PC-3 (cell line): ENCODE data around the gene PRKAG3. TPM values are rescaled to one million over a fixed set of nuclear protein-coding genes. Genes with fewer than 3 reads are reported as not detected.
A peak's percentile ranks its signal among the peaks of the same experiment; 100 is the strongest.

Experiments used
- ATAC-seq: fragments of 200-7000 bp; cut with Tn5 transposase; 2 replicates; pipeline ENCODE4 v1.9.1; 2020; ENCODE audit warnings: mild to moderate bottlenecking, moderate library complexity
- BruUV-seq: library from RNA; stranded (reverse); fragments of 400-500 nt; replicated peaks from 2 replicates; lab custom pipeline; 2021; lab: Mats Ljungman, UMichigan
- CTCF ChIA-PET: fragments of 300-600 bp; sonication (Branson Sonifier 250); formaldehyde crosslinking; loops from one replicate; lab custom pipeline; 2022; ENCODE audit warnings: antibody characterized with exemption; lab: Charles Lee
- POLR2A ChIA-PET: fragments of 300-600 bp; sonication (Branson Sonifier 250); formaldehyde crosslinking; loops from one replicate; lab custom pipeline; 2022; ENCODE audit warnings: antibody characterized with exemption; ENCODE audit not compliant: unreplicated experiment; lab: Charles Lee
- DNase-seq: peaks from one replicate; pipeline ENCODE4 v3.0.0-alpha.2; 2015
- H2AFZ ChIP-seq: fragments of 300-600 bp; sonication (generic); 2 replicates; pipeline ENCODE4 v1.6.0; 2016; ENCODE audit warnings: antibody characterized with exemption, low read length
- H3F3A ChIP-seq: fragments of 300-600 bp; sonication (generic); one replicate; pipeline ENCODE4 v1.6.0; 2017; ENCODE audit warnings: antibody characterized with exemption, low read length, control low read depth, mild to moderate bottlenecking; ENCODE audit not compliant: unreplicated experiment
- H3K27ac ChIP-seq: fragments of 300-600 bp; sonication (generic); 2 replicates; pipeline ENCODE4 v1.5.1; 2016; ENCODE audit warnings: mild to moderate bottlenecking, low read length
- H3K27me3 ChIP-seq: fragments of 300-600 bp; sonication (generic); 2 replicates; pipeline ENCODE4 v1.6.1; 2016; ENCODE audit warnings: low read length, mixed read lengths
- H3K36me3 ChIP-seq: fragments of 300-600 bp; sonication (generic); 2 replicates; pipeline ENCODE4 v1.6.1; 2016; ENCODE audit warnings: low read depth, mixed run types, low read length, mixed read lengths
- H3K4me1 ChIP-seq: fragments of 300-600 bp; sonication (generic); 2 replicates; pipeline ENCODE4 v1.5.1; 2016; ENCODE audit warnings: low read length; ENCODE audit not compliant: insufficient read depth
- H3K4me2 ChIP-seq: fragments of 300-600 bp; sonication (generic); 2 replicates; pipeline ENCODE4 v1.6.0; 2016; ENCODE audit warnings: low read length
- H3K4me3 ChIP-seq: fragments of 300-600 bp; sonication (generic); 2 replicates; pipeline ENCODE4 v1.5.1; 2016; ENCODE audit warnings: mild to moderate bottlenecking, low read length, mixed read lengths
- H3K79me2 ChIP-seq: fragments of 300-600 bp; sonication (generic); 2 replicates; pipeline ENCODE4 v1.6.1; 2017; ENCODE audit warnings: low read length, mixed read lengths
- H3K9ac ChIP-seq: fragments of 300-600 bp; sonication (generic); 2 replicates; pipeline ENCODE4 v1.6.0; 2016; ENCODE audit warnings: mild to moderate bottlenecking, low read length
- H3K9me2 ChIP-seq: fragments of 300-600 bp; sonication (generic); replicated peaks from 2 replicates; pipeline ENCODE4 v1.6.1; 2016; ENCODE audit warnings: mixed run types, low read length, mixed read lengths
- H3K9me3 ChIP-seq: fragments of 300-600 bp; sonication (generic); 2 replicates; pipeline ENCODE4 v1.6.1; 2016; ENCODE audit warnings: low read length, mixed read lengths
- H4K20me1 ChIP-seq: fragments of 300-600 bp; sonication (generic); 2 replicates; pipeline ENCODE4 v1.6.1; 2016; ENCODE audit warnings: low read length, mixed read lengths
- EZH2 ChIP-seq: fragments of 300-600 bp; sonication (generic); IDR thresholded peaks from one replicate; pipeline ENCODE4 v1.6.1; 2017; ENCODE audit warnings: antibody characterized with exemption, mild to moderate bottlenecking, low read length; ENCODE audit not compliant: unreplicated experiment
- EZH2phosphoT487 ChIP-seq: fragments of 300-600 bp; sonication (generic); IDR thresholded peaks from 2 replicates; pipeline ENCODE4 v1.6.1; 2018; ENCODE audit warnings: mild to moderate bottlenecking, antibody characterized with exemption, low read length, borderline replicate concordance
- intact Hi-C: fragments of 100-400 bp; cut with micrococcal nuclease; formaldehyde crosslinking; loops from 2 replicates; pipeline ENCODE4 v1.9.0; 2023
- total RNA-seq: library from RNA; depleted of rRNA; stranded (reverse); fragments of >200 nt; gene quantifications from 2 replicates; pipeline ENCODE4 v1.2.3, GENCODE V29; 2014
- TF ChIP-seq, protein P1 (sequence below): fragments of 300-600 bp; sonication (generic); conservative IDR thresholded peaks from 2 replicates; pipeline ENCODE4 v1.5.1; 2017; ENCODE audit warnings: antibody characterized with exemption, low read depth, mild to moderate bottlenecking, low read length

PRKAG3 gene
- total RNA-seq, 1 experiment from 2014 or later = not detected

DNA sequence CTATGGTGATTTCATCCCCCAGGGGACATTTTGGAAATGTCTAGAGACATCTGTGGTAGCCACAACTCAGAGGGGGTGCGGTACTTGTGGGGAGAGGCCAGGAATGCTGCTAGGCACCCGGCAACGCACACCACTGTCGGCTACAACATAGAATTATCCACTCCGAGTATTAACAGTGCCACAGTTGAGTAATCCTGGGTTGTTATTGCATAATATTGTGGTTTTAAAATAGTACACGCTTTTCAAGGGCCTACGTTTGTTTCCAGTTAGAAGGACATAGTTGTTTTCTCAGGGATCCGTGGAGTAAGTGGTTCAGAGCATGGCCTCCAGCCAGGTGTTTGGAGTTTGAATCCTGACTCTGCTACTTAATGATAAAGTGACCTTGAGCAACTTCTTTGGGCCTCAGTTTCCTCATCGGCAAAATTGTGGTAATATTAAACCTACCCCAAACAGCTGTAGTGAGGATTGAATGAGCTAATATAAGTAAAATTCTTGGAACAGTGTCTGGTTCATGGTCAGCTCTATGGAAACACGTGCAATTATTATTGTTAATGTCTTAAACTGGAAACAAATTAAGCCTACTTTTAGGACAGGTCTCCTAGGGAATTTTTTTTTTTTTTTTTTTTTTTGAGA lies 25.1 kb downstream of the PRKAG3 start:
- peak; percentile 79 for DNase-seq
- no TSS peak for BruUV-seq
- ChIA-PET CTCF (no interaction called here), POLR2A (no interaction called here)
- Histone ChIP-seq H3K9me2 (no peaks in the 10 kb centered on the region), H3K9ac (no peak overlapping the region), H3K4me2 (peak overlapping the region; percentile 23; the same call in 1 of the 2 replicates), H3K36me3 (no peaks in the 10 kb centered on the region), H3K4me3 (no peak overlapping the region), H3F3A (no peaks in the 10 kb centered on the region), H3K9me3 (0 out of 2 replicates have a peak, but pooled peaks cover 4% of the 10 kb centered on the region), H3K79me2 (no peaks in the 10 kb centered on the region), H4K20me1 (no peaks in the 10 kb centered on the region), H3K4me1 (peaks cover 12% of the 10 kb centered on the region), H3K27me3 (no peaks in the 10 kb centered on the region), H2AFZ (peak overlapping the region; percentile 32), H3K27ac (no peak overlapping the region)
- TF ChIP-seq, protein P1, sequence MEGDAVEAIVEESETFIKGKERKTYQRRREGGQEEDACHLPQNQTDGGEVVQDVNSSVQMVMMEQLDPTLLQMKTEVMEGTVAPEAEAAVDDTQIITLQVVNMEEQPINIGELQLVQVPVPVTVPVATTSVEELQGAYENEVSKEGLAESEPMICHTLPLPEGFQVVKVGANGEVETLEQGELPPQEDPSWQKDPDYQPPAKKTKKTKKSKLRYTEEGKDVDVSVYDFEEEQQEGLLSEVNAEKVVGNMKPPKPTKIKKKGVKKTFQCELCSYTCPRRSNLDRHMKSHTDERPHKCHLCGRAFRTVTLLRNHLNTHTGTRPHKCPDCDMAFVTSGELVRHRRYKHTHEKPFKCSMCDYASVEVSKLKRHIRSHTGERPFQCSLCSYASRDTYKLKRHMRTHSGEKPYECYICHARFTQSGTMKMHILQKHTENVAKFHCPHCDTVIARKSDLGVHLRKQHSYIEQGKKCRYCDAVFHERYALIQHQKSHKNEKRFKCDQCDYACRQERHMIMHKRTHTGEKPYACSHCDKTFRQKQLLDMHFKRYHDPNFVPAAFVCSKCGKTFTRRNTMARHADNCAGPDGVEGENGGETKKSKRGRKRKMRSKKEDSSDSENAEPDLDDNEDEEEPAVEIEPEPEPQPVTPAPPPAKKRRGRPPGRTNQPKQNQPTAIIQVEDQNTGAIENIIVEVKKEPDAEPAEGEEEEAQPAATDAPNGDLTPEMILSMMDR = no peak
- TF ChIP-seq EZH2 = no peak
- no peak for TF ChIP-seq EZH2phosphoT487
- ATAC-seq = peak; percentile 51
- intact Hi-C loops = no loop called here

- DNase-seq = no peak
Observed at GRCh38 chr2:218805627-218806026, 26.0 kb downstream of the PRKAG3 start.

GRCh38 chr2:218804817-218805216 lies 26.8 kb downstream of the PRKAG3 start:
- ATAC-seq = no peak
- Histone ChIP-seq H2AFZ (no peak overlapping the region), H3K27ac (no peak overlapping the region), H3F3A (no peaks in the 10 kb centered on the region), H3K36me3 (no peaks in the 10 kb centered on the region), H3K4me3 (no peak overlapping the region), H3K79me2 (no peaks in the 10 kb centered on the region), H3K9me2 (no peaks in the 10 kb centered on the region), H3K4me2 (no peak overlapping the region), H3K27me3 (no peaks in the 10 kb centered on the region), H3K9ac (no peak overlapping the region), H3K4me1 (peaks cover 12% of the 10 kb centered on the region), H3K9me3 (0 out of 2 replicates have a peak, but pooled peaks cover 4% of the 10 kb centered on the region), H4K20me1 (no peaks in the 10 kb centered on the region)
- TF ChIP-seq, protein P1 = no peak
- no peak for TF ChIP-seq EZH2phosphoT487
- no peak for TF ChIP-seq EZH2
- CTCF ChIA-PET = no interaction called here
- intact Hi-C loops = no loop called here
- BruUV-seq = no TSS peak
- POLR2A ChIA-PET = no interaction called here
- DNase-seq = no peak

More at GRCh38 chr2:218805627-218806026, 26.0 kb downstream of the PRKAG3 start:
- ChIA-PET CTCF (no interaction called here), POLR2A (no interaction called here)
- Histone ChIP-seq H2AFZ (no peak overlapping the region), H3K27me3 (no peaks in the 10 kb centered on the region), H3K36me3 (no peaks in the 10 kb centered on the region), H4K20me1 (no peaks in the 10 kb centered on the region), H3K4me3 (no peak overlapping the region), H3K9me2 (no peaks in the 10 kb centered on the region), H3K79me2 (no peaks in the 10 kb centered on the region), H3K4me2 (no peak overlapping the region), H3K9ac (no peak overlapping the region), H3K27ac (no peak overlapping the region), H3K4me1 (peaks cover 12% of the 10 kb centered on the region), H3K9me3 (0 out of 2 replicates have a peak, but pooled peaks cover 4% of the 10 kb centered on the region), H3F3A (no peaks in the 10 kb centered on the region)
- TF ChIP-seq EZH2 (no peak), EZH2phosphoT487 (no peak)
- TF ChIP-seq, protein P1 = no peak
- peak; percentile 24; the same call in 1 of the 2 replicates for ATAC-seq
- BruUV-seq = no TSS peak
- intact Hi-C loops = no loop called here
